CD4-positive, alpha-beta T cell treated with Interleukin-2 at 100 ng/mL for 4 hours (primary cell): ENCODE measurements around the gene PLSCR1.

Source experiments
- DNase-seq: peaks from one replicate; pipeline ENCODE4 v3.0.0-alpha.2; 2020; ENCODE audit warnings: low spot score

The PLSCR1 gene

GRCh38 chr3:146473726-146474125 is 70.7 kb downstream of the PLSCR1 start:
- DNase-seq: no peak

- DNase-seq: no peak
Measured at GRCh38 chr3:146472611-146473010, 71.8 kb downstream of the PLSCR1 start.

GRCh38 chr3:146471012-146471411 is 73.4 kb downstream of the PLSCR1 start:
- DNase-seq: no peak

DNA sequence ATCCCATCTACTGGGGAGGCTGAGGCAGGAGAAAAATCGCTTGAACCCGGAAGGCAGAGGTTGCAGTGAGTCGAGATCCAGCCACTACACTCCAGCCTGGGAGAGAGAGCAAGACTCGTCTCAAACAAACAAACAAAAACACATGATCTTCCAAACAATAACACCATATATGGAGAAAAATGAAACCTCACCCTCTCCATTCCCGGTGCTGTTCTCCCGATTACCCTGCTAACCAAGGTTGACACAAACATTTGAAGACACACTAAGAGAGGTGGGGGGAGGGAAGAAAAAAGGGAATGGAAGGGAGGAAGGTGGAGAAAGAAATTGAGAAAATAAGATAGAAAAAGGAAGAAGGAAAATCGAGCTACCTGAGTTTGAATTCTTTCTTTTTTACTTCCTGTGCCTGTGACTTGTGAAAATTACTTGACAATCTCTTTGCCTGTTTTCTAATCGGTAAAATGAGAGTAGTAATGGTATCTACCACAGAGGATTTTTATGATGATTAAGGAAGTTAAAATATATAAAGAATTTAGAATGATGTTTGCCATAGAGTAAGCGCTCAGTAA is 73.9 kb downstream of the PLSCR1 start:
- no peak for DNase-seq

DNA sequence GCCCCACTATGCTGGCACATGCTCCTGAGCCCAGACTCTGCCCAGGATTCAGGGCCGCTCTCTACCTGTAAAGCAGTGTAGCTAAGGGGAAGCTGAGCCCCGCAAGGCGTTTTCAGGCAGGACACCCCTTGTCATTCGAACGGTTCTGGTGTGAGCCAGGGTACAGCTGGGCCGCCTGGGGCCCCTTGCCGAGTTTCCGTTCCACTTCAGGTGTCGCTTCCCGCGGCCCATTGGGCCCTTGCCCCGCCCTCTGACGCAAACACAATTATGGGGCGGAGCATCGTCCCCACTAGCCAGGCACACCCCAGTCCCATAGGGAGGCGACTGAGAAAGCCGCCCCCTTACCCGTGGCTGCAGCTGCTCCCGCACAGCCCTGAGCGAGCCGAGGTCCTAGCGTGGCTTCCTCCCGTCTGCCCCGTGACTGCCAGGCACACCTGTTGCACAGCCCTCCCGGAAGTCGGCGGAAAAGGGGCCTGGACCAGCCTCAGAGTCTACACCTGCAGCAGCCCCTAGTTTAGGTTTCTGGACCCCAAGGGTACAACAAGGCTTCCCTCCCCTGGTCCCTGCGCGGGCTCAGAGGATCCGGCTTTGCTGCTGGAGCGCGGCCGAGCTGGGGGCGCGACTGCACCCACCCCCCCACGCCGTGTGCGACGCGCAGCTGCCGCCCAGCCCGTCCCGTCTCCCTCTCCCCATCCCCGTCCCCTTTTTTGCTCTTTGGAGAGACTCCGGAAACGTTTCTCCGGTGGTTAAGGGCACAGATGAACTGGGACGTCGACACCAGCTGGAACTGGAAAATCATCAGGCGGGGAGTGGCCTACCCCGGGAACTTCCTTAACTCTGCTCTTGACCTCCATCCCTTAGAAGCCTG is 75.0 kb downstream of the PLSCR1 start, which contains the start of gene PLSCR2:
Gene PLSCR2, minus strand, starts transcription at position 412 of the 868 bp plus-strand sequence. CDS start 9,657 bp downstream, outside the sequence.
- peak; percentile 71 for DNase-seq

DNA sequence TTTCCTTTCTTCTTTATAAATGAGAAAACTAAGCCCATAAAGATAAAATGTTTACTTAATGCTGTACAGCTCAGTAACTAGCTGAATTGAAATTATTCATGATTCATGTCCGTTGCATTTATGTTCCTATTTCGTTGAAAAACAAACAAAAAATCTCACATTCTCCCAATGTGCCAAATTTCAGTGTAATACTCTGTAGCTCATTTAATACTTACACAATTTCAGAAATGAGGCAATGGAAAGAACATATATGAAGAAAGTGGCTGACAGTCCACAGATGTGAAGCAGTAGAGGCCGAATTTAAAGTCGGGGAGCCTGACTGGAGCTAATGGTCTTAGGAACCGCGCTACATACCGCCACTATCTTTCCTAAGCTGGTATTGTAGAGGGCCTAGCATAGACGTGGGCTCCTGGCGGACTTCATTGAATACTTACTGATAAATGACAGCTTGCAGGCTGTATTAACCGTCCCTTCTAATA is 75.7 kb downstream of the PLSCR1 start:
- no peak for DNase-seq

DNA sequence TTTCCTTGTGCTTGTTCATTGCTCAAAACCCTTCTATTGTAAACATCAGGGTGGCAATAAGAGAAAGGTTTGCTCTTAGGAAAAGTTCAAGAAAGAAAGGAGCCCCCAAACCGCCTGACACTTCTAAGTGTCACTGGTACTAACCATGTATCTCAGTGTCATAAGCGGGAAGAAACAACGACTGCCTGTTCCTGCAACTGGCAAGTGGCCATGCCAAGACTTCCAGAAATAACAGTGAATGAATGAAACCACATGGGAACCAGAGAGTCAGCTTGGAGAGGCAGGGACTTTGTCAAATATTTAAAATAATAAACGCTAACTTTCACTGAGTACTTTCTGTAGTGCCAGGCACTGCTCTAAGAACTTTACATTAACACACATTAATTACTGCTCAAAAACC is 76.2 kb downstream of the PLSCR1 start:
- no peak for DNase-seq

GRCh38 chr3:146466604-146467003 is 77.8 kb downstream of the PLSCR1 start:
- DNase-seq: no peak

- no peak for DNase-seq
Measured at GRCh38 chr3:146465693-146466465, 78.5 kb downstream of the PLSCR1 start.
